ENCODE data around the gene GRIK4.

GRIK4 gene

DNA sequence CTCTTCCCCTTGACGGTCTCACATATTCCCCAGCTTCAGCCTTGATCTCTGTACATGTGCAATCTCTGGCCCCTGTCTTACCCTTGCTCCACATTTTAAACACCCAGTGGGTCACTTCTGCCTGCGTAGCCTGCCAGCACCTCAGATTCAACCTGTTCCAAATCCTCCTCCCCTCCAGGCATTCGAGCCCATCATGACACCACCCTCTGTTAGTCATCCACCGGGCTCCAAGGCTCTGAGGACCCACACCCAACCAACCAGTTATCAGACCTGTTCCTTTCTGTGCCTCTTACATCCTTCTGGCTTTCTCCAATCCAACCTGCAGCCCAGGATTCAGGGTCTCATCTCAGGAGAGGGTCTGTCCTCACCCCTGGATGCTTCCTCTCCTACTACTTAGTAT, 392.6 kb downstream of the GRIK4 start:
- DNase-seq (ENCODE audit: low read depth), result no peak
- no peak overlapping the region for H3K4me3 ChIP-seq (ENCODE audit: low read depth, low read length)

DNA sequence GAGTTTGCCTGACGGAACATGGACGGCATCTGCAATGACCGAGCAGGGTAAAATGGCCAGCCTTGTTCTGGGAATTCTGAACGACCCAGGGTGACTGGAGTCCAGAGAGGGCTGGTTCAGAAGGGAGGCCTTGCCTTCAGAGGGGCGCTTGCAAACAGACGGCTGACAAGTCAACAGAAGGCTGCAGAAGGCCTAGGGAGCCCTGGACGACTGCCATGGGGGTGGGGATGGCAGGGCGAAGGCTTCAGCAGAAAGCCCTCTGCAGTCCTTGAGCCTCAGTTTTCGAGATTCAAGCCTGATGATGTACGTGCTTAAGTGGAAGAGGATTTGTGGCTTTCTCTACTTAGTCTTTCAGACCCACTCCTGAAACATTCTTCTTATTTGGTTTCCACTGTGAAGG, 395.2 kb downstream of the GRIK4 start:
- DNase-seq (ENCODE audit: low read depth), result no peak
- H3K4me3 ChIP-seq (ENCODE audit: low read depth, low read length), result no peak overlapping the region

DNA sequence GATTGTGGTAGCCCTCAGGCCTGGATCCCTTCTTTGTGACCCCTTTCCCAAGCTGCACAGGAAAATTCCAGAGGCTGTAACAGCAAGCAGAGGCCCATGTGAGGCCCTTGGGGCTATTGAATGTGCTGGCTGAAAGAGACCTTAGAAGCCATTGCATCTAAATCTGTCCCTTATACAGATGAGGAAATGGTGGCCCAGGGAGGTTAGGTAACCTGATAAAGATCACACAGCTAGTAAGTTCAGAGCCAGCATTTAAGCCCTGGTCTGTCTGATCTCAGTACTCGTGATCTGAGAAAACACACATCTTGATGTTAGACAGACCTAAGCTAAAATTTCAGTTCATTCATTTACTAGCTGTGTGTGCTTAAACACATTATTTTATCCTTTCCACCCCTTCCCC, 396.4 kb downstream of the GRIK4 start:
- no peak overlapping the region for H3K4me3 ChIP-seq (ENCODE audit: low read depth, low read length)
- no peak for DNase-seq (ENCODE audit: low read depth)

DNA sequence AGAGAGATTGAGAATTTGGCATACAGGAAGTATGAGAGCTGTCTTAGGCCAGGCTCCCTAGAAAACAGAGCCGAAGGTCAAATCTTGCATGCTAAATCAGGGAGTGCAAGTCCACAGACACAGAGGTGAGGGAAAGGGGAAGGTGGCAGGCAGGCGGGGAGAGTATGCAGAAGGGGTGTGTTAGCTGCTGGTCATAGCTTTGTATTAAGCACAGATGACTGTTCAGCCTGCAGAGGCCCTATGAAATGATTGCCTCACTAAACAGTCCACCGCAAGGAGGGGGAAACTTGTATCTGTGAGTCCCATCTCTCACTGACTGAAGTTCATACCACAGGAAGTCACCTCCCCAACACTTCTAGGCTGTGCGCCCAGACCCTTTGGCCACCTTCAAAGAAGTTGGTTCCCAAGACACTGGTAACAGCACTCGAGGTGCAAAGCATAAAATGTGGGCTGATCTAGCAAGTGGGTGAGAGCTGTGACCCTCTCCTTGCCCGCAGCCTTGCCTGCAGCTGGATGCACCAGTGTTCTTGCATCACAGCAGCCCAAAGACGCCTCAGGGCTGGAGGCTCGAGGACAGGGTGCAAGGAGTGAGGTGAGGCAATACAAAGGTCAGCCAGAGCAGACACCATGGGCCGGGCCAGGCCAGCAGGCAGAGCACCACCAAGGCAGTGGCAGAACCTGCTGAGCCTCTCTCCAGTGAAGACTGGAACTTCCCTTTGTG, 397.1 kb downstream of the GRIK4 start:
- DNase-seq (ENCODE audit: low read depth), result no peak
- no peak overlapping the region for H3K4me3 ChIP-seq (ENCODE audit: low read depth, low read length)

DNA sequence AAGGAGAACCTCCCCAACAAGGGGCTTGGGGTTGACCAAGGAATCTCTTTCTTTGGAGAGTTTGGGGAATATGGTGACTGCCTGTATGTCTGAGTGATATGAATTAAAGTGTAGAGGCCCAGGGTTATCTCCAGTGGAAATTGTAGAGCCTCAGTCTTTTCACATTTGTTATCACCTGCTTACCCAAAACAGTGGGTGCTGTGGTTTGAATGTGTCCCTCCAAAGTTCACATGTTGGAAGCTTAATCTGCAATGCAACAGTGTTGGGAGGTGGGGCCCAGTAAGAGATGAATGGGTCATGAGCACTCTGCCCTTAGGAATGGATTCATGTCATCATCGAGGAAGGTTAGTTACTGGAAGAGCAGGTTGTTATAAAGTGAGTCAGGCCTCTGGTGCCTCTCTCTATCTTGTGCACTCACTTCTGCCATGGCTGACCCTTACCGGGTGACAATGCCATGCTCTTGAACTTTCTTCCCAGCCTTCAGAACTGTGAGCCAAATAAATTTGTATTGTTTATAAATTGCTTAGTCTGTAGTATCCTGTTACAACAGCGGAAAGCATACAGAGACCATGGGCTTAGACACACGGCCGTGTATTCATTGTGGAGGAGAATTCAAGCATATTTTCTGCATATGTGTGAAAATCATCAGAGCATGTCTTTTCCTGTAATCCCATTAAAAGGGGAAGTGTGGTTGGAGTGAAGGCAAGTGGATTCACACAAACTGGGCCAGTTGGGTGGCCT, 398.3 kb downstream of the GRIK4 start:
- no peak overlapping the region for H3K4me3 ChIP-seq (ENCODE audit: low read depth, low read length)
- no peak for DNase-seq (ENCODE audit: low read depth)

DNA sequence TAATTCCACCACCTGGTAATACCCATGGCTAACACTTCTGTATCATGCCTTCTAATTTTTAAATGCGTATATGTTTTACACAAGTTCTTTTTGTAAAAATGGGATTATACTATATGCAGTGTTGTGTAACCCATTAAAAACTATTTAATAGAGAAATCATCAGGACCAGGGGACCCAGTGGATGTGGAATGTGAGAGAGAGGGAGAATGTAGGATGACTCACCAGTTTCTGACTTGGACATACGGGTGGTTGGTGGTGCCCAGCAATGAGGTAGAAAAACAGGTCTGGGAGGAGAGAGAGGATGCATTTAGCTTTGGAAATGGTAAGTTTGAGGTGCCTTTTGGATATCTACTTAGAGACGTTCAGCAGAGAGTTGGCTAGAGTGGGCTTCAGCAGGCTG, 400.4 kb downstream of the GRIK4 start:
- H3K4me3 ChIP-seq (ENCODE audit: low read depth, low read length), result no peak overlapping the region
- DNase-seq (ENCODE audit: low read depth), result no peak

DNA sequence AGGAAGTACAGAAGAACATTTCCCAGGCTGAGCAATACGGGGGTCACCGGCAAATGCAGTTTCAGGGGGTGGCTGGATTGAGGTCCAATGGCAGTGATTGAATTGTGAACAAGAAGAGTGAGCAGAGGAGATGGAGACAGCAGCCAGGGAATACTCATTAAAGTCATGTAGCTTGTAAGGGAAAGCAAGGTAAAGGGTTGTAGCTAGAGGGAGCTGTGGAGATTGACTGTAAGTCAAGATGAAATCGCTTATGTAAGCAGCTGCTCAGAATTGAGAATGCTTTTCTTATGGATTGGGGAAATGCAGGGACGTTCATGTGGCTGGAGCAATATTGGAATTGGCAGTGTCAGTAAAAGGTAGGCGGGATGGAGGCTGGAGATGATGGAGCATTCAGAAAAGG, 401.0 kb downstream of the GRIK4 start:
- H3K4me3 ChIP-seq (ENCODE audit: low read depth, low read length), result no peak overlapping the region
- peak; percentile 5 for DNase-seq (ENCODE audit: low read depth)

DNA sequence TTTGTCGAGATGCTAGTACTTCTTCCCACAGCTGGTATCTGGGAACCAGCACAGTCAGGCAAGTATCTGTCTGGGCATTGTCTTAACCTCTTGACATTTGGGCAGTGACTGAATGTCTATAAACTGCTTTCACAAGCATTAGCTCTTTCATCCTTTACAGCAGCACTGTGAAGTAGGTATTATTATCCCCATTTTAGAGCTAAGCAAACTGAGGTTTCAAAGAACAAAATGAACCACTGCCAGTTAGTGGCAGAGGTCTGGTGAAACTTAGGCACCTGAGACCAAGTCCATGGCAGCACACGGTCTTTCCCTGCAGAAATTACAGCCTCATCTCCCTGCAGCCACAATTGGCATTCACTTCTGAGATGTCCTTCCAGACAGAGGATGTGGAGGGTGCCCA, 401.4 kb downstream of the GRIK4 start:
- DNase-seq (ENCODE audit: low read depth), result no peak
- no peak overlapping the region for H3K4me3 ChIP-seq (ENCODE audit: low read depth, low read length)

DNA sequence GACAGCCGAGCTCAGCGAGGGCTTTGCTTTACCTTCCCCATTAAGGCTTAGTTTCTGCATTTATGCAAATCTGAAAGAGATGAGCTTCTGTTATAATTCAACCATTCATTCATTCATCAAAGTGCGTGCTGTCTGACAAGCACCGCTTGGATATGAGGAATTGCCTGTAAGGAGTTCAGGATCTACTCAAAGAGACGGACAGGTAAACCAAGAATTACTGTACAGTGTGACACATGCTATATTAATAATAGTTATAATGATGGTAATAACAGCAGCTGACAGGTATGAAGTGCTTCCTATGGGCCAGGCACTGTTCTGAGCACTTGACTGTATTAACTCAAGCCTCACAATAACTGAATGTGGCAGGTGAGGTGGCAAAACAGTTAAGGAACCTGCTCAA, 402.5 kb downstream of the GRIK4 start:
- no peak overlapping the region for H3K4me3 ChIP-seq (ENCODE audit: low read depth, low read length)
- DNase-seq (ENCODE audit: low read depth), result no peak

DNA sequence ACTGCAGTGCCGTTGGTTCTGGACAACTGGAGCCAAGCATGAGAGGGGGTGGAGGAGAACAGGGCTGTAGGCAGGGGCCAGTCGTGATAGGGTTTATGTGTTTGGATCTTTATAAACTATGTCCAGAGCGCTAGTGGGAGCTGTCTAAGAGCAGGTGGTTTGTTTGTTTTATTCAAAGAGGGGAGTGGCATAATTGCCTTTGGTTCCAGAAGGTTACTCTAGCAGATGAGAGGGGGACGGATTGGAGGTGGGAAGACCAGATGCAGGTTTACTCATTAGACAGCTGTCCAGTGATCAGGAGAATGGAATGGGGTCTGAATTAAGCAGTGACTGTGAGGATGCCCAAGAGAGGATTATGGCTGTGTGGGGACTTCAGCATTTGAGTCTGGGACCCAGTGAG, 403.1 kb downstream of the GRIK4 start:
- no peak for DNase-seq (ENCODE audit: low read depth)
- no peak overlapping the region for H3K4me3 ChIP-seq (ENCODE audit: low read depth, low read length)

DNA sequence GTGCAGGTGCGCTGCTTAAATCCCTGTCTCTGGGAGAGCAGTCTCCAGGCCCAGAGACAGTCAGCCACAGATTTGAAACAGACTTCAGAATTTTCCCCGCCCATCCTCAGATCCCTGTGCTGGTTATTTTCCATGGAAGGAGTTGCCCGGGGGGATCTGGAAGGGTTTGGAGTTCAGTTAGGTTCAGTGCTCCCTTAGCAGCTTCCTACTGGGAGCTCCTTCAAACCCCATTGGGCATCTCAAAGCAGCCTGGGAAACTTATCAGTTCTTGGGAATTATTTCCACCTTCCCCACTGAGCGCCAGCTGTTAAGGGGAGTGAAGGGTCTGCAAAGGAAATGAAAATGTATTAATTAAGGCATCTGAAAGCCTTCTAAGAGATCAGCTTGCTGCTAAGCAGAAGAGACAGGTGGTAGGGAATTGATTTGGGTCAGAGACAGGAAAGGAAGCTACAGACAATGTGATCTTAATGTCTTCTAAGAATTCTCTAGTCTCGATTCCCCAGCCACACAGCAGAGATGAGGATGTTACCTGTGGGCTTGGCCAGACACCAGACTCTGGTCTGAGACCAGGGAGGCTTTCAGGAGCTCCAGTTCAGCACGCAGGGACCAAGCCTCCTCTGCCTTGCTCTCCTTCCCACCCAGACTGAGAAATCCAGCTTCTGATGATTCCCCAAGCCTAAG, 406.2 kb downstream of the GRIK4 start:
- no peak for DNase-seq (ENCODE audit: low read depth)
- no peak overlapping the region for H3K4me3 ChIP-seq (ENCODE audit: low read depth, low read length)

DNA sequence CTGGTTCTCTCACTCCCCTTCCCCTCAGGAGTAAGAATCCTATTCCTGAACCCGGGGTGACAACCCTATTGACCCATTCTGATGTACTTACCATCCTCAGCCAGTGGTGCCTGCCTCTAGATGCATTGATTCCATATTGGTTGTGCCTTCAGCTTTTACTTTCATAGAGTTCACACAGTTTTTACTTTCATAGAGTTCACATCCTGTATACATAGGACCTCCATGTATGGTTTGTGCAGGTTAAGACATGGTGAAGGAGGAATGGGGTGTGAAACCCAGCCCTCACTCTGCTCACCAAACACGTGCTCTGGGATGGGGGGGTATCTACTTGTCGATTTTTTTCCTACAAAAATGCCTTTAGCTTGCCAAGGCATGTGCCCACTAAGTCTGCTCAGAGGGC, 406.7 kb downstream of the GRIK4 start:
- no peak for DNase-seq (ENCODE audit: low read depth)
- no peak overlapping the region for H3K4me3 ChIP-seq (ENCODE audit: low read depth, low read length)

DNA sequence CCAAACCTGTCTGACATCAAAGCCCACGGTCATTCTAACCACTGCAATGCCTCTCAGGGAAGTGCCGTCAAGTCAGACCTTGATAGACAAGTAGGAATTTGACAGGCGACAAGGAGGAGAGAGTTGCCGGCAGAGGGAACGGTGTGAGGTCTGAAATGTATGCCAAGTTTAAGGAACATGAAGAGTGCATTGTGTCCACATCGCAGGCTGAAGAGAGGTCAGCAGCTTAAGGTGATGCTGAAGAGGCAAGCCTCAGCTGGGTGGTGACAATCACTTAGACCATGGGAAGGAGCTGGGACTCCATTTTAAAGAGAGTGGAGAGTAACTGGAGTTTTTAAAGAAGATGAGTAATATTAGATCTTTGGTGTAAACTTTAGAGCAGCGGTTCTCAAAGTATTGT, 407.5 kb downstream of the GRIK4 start:
- DNase-seq (ENCODE audit: low read depth), result no peak
- no peak overlapping the region for H3K4me3 ChIP-seq (ENCODE audit: low read depth, low read length)

DNA sequence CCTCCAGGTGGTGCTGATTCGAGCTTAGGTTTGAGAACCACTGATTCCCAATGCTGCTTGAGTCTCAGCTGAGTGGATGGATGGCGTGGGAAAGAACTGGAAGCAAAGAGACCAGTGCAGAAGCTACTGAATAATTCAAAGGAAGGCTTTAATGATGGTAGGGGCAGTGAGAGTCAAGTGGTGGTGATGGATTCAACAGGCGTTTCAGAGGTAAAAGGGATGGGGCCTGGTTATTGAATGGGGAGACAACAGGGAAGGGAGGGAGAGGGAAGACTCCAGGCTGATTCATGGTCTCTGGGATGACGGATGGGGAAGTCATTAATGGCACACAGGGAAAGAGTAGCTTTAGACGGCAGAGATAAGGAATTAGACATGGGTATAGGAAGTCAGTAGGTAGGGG, 408.0 kb downstream of the GRIK4 start:
- DNase-seq (ENCODE audit: low read depth), result no peak
- no peak overlapping the region for H3K4me3 ChIP-seq (ENCODE audit: low read depth, low read length)

DNA sequence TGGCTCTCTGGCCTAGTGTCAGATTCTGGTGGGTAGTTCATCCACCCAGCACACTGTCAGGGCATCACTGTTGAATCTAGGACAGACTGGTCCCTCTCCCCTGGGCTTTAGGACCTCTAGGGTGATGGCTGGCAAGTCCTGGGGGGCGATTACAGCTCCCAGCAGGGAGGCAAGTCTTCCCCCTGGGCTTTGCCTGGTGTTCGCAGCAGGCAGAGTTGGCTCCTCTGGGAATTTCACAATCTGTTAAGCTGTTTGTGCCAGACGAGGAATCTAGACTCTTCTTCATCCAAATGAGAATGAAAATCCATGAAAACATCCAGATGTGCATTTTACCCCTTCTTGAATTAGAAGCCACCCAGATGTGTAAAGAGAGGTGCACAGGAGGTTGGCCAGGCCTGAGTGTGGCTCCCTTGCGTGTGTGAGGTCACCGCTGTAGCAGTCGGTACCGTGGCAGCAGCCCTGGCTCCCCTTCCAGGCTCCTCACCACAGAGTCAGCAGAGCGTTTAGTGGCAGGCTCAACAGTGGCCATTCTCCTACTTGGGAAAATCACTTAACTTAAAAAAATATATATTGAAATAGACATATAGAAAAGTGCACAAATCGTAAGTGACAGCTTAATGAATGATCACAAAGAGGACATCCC, 412.4 kb downstream of the GRIK4 start:
- DNase-seq (ENCODE audit: low read depth), result no peak
- no peak overlapping the region for H3K4me3 ChIP-seq (ENCODE audit: low read depth, low read length)

DNA sequence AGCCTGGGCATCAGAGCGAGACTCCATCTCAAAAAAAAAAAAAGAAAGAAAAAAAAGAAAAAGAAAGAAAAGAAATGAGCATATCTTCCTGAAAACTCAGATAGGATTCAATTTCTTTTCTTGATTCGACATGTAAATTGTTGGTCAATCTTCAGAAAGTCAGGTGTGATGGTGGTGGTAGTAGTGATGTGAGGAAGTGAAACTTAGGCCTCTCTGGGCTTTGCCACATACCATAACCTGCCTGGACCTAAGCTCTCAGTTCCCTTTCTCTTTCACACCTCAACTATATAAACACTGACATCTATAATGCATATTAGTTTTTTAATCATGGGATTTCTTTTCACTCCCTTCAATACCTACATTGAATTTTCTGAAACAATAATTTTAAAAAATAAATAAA, 414.4 kb downstream of the GRIK4 start:
- no peak overlapping the region for H3K4me3 ChIP-seq (ENCODE audit: low read depth, low read length)
- no peak for DNase-seq (ENCODE audit: low read depth)

DNA sequence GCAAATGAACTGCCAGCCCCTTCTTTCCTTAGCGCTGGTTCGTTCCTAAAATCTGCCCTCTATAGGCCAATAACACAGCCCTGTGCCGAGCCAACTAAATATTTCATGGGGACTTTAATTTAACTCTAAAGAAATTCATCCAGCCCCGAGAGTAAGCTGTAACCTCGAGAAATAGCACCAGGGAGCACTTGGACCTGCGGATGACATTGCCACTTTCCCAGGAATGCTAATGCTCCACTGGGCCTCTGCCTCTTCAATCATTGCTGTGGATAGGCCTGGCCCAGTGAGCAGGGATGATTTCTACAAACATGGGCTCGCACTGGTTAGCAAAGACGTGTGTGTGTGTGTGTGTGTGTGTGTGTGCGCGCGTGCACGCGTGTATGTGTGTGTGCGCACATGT, 417.1 kb downstream of the GRIK4 start:
- DNase-seq (ENCODE audit: low read depth), result no peak
- H3K4me3 ChIP-seq (ENCODE audit: low read depth, low read length), result no peak overlapping the region

DNA sequence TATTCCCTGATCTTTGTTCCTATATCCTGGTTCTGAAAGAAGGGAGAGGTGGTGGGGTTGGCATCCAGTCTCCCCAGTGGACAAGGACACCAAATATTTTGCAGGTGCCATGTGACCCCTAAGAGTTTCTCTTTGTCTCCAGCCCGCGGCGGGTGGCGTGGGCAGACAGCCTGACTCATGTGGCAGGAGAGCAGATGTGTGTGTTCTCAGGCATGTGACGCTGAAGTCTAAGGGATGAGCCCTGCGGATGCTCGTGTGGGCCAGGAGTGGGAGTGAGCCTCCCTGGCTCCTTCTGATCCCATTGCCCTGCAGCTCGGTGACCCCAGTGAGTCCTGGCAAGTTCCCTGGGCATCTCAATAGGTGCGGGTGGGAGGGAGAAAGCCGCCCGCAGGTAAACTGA, 417.5 kb downstream of the GRIK4 start:
- DNase-seq (ENCODE audit: low read depth), result no peak
- H3K4me3 ChIP-seq (ENCODE audit: low read depth, low read length), result no peak overlapping the region

DNA sequence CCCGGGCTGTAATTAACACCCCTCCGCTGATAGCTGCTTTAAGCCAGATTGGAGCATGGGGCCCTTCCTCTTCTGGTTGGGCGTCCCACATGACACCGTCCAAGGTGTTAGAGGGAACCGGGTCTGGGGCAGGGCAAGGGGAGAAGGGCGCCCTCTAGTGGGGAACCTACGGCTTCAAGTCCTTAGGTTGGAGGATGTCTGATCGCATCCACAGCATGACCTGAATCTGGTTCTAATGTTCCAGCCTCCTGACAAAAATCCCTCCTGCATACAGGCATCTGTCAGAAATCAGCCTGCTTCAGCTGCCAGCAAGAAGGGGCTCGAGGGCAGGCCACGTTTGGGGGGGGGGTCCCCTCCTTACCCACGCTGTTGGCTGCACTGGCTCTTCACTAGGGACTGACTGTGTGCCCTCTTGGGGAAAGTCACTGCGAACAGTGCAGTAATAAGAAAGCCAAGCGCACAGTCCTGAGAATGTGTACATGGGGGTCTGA, 418.2 kb downstream of the GRIK4 start:
- H3K4me3 ChIP-seq (ENCODE audit: low read depth, low read length), result no peak overlapping the region
- no peak for DNase-seq (ENCODE audit: low read depth)

DNA sequence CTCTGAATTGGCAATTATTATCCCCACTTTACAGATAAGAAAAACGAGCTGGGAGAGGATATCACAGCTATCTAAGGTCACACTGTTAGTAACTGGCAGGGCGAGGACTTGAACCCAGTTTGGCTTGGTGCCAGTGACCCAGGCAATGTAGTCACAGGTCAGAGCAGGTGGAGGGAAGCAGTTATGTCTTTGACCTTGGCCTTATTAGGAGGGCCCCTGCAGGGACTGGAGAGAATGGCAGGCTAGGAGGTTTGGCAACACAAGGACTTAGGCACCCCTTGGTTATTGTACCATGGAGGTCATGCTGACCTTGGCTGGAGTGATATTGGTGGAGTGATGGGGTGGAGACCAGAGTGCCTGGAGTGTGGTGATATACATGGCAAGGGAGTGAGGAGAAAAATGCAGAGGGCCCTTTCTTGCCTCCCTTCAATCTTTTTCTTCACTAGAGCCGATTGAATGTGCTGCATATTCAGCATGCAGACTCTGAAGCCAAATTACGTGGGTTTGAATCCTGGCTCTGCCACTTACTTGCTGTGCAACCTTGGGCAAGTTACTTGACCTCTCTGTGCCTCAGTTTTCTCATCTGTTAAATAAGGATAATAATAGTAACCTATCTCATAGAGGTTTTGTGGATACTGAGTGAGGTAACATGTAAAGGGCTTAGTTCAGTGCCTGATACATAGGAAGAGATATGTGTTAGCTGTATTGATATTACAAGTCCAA, 419.7 kb downstream of the GRIK4 start:
- DNase-seq (ENCODE audit: low read depth), result no peak
- H3K4me3 ChIP-seq (ENCODE audit: low read depth, low read length), result no peak overlapping the region

Data from skeletal muscle cell (primary cell).